ENCODE measurements around the gene MMADHC. TPM values are rescaled to one million over a fixed set of nuclear protein-coding genes. Genes with fewer than 3 reads are reported as not detected.

MMADHC gene
- polyA plus RNA-seq, 2 of the 4 experiments (the other 2 are of a cell fraction), result 103 to 180 TPM

DNA sequence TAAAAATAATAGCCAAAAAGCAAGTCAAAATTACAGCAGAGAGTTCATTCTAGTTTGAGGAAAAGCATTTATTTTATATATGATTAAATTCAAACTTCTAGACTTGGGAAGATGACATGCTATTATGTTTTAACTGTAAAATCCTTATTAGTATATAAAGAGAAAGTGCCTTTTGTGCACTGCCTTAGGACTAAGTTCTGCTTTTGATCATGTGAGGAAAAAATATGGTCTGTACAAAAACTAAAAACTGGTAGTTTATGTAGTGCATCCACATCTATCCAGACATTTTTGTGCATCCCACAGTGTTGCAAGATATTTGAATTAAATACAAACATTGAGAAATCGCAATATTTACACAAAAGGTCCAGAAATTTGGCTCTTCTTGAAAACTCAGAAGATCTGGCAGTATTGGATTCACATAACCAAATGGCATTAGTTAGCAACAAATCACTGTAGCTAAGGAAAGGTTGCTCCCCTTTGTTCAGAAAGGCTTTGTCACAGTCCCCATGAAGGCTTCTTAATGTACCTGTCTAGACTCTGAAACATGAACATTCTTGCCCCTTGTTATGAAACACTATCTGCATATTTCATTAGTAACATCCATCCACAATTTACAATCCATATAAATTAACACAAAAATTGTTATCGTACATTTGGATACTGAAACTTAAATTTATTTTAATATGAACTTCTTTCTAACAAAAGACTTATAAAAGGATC lies 2.2 kb downstream of the MMADHC start:
- TF ChIP-seq, protein P1, sequence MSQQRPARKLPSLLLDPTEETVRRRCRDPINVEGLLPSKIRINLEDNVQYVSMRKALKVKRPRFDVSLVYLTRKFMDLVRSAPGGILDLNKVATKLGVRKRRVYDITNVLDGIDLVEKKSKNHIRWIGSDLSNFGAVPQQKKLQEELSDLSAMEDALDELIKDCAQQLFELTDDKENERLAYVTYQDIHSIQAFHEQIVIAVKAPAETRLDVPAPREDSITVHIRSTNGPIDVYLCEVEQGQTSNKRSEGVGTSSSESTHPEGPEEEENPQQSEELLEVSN (IDR thresholded peaks at IDR 0.05; ENCODE audit: borderline replicate concordance, low read depth), result no peak
- TF ChIP-seq CHD2 (IDR thresholded peaks at IDR 0.05; ENCODE audit: low read length, partially characterized antibody) (no peak), POLR2AphosphoS2 (conservative IDR thresholded peaks at IDR 0.05; ENCODE audit: low read length) (no peak), RNF2 (IDR thresholded peaks at IDR 0.05; ENCODE audit: borderline replicate concordance, low read depth) (no peak), FOSL2 (IDR thresholded peaks at IDR 0.05) (no peak), FOSL2 (CRISPR knock-in tag; IDR thresholded peaks at IDR 0.05) (no peak), TFCP2L1 (CRISPR knock-in tag; IDR thresholded peaks at IDR 0.05) (no peak), KDM5A (IDR thresholded peaks at IDR 0.05) (no peak), EHMT2 (IDR thresholded peaks at IDR 0.05; ENCODE audit: low read depth) (no peak)
- TF ChIP-seq, protein P2, sequence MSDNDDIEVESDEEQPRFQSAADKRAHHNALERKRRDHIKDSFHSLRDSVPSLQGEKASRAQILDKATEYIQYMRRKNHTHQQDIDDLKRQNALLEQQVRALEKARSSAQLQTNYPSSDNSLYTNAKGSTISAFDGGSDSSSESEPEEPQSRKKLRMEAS (IDR thresholded peaks at IDR 0.05), result no peak
- TF ChIP-seq, protein P3, sequence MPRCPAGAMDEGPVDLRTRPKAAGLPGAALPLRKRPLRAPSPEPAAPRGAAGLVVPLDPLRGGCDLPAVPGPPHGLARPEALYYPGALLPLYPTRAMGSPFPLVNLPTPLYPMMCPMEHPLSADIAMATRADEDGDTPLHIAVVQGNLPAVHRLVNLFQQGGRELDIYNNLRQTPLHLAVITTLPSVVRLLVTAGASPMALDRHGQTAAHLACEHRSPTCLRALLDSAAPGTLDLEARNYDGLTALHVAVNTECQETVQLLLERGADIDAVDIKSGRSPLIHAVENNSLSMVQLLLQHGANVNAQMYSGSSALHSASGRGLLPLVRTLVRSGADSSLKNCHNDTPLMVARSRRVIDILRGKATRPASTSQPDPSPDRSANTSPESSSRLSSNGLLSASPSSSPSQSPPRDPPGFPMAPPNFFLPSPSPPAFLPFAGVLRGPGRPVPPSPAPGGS (IDR thresholded peaks at IDR 0.05), result no peak
- TF ChIP-seq, protein P4, sequence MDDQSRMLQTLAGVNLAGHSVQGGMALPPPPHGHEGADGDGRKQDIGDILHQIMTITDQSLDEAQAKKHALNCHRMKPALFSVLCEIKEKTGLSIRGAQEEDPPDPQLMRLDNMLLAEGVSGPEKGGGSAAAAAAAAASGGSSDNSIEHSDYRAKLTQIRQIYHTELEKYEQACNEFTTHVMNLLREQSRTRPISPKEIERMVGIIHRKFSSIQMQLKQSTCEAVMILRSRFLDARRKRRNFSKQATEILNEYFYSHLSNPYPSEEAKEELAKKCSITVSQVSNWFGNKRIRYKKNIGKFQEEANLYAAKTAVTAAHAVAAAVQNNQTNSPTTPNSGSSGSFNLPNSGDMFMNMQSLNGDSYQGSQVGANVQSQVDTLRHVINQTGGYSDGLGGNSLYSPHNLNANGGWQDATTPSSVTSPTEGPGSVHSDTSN (IDR thresholded peaks at IDR 0.05), result no peak
- H3K4me2 ChIP-seq, result peak overlapping the region; percentile 86
- H3K9me3 ChIP-seq, result no peaks in the 10 kb centered on the region
- WGBS (ENCODE audit: missing lambda C conversion rate), result 78% methylated on average over 2 of the region's 2 CpGs
- peaks cover 16% of the 10 kb centered on the region; the same call in 2 of the 3 replicates for H3K4me1 ChIP-seq
- CTCF ChIA-PET, result interaction anchor here (0.6 to 2.4 kb wide), 2 partner anchors 10 to 1654 kb away, joined by 3 to 13 read pairs; no protein-coding TSS in a partner anchor
- H3K4me3 ChIP-seq, result peak overlapping the region; percentile 80; the same call in 1 of the 3 replicates
- no peak for FAIRE-seq
- DNase-seq (ENCODE audit: low read depth in 1 of 2, low spot score in 1 of 2), result no peak
- no peak for ATAC-seq
- H3K27ac ChIP-seq, result no peak overlapping the region
- POLR2A ChIA-PET, result no interaction called here

DNA sequence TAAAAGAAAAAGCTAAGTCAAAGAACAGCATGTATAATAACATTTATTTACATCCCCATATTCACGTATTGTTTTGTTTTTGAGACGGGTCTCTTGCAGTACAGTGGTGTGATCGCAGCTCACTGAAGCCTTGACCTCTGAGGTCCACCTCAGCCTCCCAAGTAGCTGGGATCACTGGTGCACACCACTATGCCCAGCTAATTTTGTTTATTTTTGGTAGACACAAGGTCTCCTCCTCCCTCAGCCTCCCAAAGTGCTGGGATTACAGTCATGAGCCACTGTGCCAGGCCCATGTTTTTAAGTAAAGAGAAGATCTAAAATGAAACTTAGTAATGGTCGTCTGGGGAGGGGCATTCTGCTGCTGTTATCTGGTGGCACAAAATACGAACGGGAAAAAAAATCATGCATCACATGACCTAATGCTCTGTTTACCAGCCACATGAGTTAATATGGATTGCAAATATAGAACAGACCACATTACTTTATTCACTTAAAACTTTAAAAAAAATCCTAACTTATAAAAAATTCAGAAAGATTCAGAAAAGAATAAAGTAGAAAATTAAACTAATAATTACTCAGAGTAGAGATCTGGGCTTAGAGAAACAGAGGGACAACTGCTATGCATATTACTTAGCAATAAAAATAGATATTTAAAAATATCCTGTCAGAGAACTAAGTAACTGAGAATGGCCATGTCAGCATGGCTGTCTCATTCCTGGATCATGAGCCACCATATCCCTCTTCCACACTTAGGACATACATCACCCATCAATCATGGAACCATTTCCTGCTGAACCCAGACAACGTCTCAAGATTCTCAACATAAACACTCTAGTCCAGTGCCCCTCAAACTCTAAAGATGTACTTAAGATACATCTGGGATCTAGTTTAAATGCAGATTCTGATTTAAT lies 7.3 kb downstream of the MMADHC start:
- no peak for ATAC-seq
- CTCF ChIA-PET, result no interaction called here
- POLR2A ChIA-PET, result no interaction called here
- 91% methylated on average over 7 of the region's 7 CpGs for WGBS (ENCODE audit: missing lambda C conversion rate)
- no peak overlapping the region for H3K27ac ChIP-seq
- no peaks in the 10 kb centered on the region for H3K9me3 ChIP-seq
- FAIRE-seq, result no peak
- TF ChIP-seq CBX2 (IDR thresholded peaks at IDR 0.05; ENCODE audit: borderline replicate concordance, low read depth) (no peak), RNF2 (IDR thresholded peaks at IDR 0.05; ENCODE audit: borderline replicate concordance, low read depth) (no peak), CEBPB (IDR thresholded peaks at IDR 0.05) (no peak), ESRRA (IDR thresholded peaks at IDR 0.05; ENCODE audit: borderline replicate concordance, low read length) (no peak), HEYL (CRISPR knock-in tag; IDR thresholded peaks at IDR 0.05) (no peak), SMC3 (IDR thresholded peaks at IDR 0.05) (no peak), CHD2 (IDR thresholded peaks at IDR 0.05; ENCODE audit: low read length, partially characterized antibody) (no peak), ZC3H11A (IDR thresholded peaks at IDR 0.05) (no peak), JUN (IDR thresholded peaks at IDR 0.05) (no peak)
- TF ChIP-seq, protein P5, sequence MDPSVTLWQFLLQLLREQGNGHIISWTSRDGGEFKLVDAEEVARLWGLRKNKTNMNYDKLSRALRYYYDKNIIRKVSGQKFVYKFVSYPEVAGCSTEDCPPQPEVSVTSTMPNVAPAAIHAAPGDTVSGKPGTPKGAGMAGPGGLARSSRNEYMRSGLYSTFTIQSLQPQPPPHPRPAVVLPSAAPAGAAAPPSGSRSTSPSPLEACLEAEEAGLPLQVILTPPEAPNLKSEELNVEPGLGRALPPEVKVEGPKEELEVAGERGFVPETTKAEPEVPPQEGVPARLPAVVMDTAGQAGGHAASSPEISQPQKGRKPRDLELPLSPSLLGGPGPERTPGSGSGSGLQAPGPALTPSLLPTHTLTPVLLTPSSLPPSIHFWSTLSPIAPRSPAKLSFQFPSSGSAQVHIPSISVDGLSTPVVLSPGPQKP (IDR thresholded peaks at IDR 0.05; ENCODE audit: low read depth, low read length), result no peak
- TF ChIP-seq, protein P6, sequence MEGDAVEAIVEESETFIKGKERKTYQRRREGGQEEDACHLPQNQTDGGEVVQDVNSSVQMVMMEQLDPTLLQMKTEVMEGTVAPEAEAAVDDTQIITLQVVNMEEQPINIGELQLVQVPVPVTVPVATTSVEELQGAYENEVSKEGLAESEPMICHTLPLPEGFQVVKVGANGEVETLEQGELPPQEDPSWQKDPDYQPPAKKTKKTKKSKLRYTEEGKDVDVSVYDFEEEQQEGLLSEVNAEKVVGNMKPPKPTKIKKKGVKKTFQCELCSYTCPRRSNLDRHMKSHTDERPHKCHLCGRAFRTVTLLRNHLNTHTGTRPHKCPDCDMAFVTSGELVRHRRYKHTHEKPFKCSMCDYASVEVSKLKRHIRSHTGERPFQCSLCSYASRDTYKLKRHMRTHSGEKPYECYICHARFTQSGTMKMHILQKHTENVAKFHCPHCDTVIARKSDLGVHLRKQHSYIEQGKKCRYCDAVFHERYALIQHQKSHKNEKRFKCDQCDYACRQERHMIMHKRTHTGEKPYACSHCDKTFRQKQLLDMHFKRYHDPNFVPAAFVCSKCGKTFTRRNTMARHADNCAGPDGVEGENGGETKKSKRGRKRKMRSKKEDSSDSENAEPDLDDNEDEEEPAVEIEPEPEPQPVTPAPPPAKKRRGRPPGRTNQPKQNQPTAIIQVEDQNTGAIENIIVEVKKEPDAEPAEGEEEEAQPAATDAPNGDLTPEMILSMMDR (IDR thresholded peaks at IDR 0.05), result no peak
- no peak overlapping the region for H3K4me2 ChIP-seq
- peaks cover 4% of the 10 kb centered on the region; the same call in 2 of the 3 replicates for H3K4me1 ChIP-seq
- DNase-seq (ENCODE audit: low read depth in 1 of 2, low spot score in 1 of 2), result no peak
- no peak overlapping the region for H3K4me3 ChIP-seq
